Neural progenitor cell (in vitro differentiated cells): ENCODE data around the gene CNTROB.

Experiments used
- CTCF ChIP-seq: fragments of 200-600 bp; sonication (generic); IDR thresholded peaks from 2 replicates; pipeline ENCODE4 v1.5.1; 2017; ENCODE audit warnings: antibody characterized with exemption, mild to moderate bottlenecking
- EZH2 ChIP-seq: fragments of 200-600 bp; sonication (generic); IDR thresholded peaks from 2 replicates; pipeline ENCODE4 v1.6.1; 2017; ENCODE audit warnings: antibody characterized with exemption, mild to moderate bottlenecking, moderate library complexity
- EZH2phosphoT487 ChIP-seq: fragments of 200-600 bp; sonication (generic); IDR thresholded peaks from 2 replicates; pipeline ENCODE4 v1.6.1; 2017; ENCODE audit warnings: antibody characterized with exemption

- TF ChIP-seq CTCF = no peak
- no peak for TF ChIP-seq EZH2
- TF ChIP-seq EZH2phosphoT487 = no peak
Observed at GRCh38 chr17:7982173-7982572, 50.2 kb downstream of the CNTROB start.
